ENCODE data around the gene OGT.

OGT gene

GRCh38 chrX:71621603-71622002 lies 88.7 kb downstream of the OGT start:
- DNase-seq (ENCODE audit: low read depth in 2 of 3, low spot score in 1 of 3) = no peak

- DNase-seq (ENCODE audit: low read depth in 2 of 3, low spot score in 1 of 3) = no peak
Measured at GRCh38 chrX:71622032-71622575, 89.2 kb downstream of the OGT start.

GRCh38 chrX:71622576-71623450 lies 89.9 kb downstream of the OGT start:
- peak; percentile 37 to 63 (median 56) for DNase-seq (ENCODE audit: low read depth in 2 of 3, low spot score in 1 of 3)

GRCh38 chrX:71623714-71624113 lies 90.8 kb downstream of the OGT start:
- DNase-seq (ENCODE audit: low read depth in 2 of 3, low spot score in 1 of 3) = no peak

- DNase-seq (ENCODE audit: low read depth in 2 of 3, low spot score in 1 of 3) = no peak
Measured at GRCh38 chrX:71625471-71625870, 92.6 kb downstream of the OGT start.

All from stimulated activated CD4-positive, alpha-beta T cell treated with anti-CD3 and anti-CD28 coated beads, Interleukin-12 subunit alpha, Interleukin-12 subunit beta, amount 100 ng/mL, for 48 hours (primary cell).